ENCODE measurements around the gene DPF3. TPM values are rescaled to one million over a fixed set of nuclear protein-coding genes. Genes with fewer than 3 reads are reported as not detected.

DPF3 gene
- total RNA-seq, 1 donor from 2014 or later: 1.1 TPM

- Mint-ChIP-seq H3K27me3 (ENCODE audit: low read depth) (no peaks in the 10 kb centered on the region), H3K27ac (ENCODE audit: unreplicated experiment) (no peak overlapping the region), H3K36me3 (ENCODE audit: low read depth) (no peaks in the 10 kb centered on the region), H3K4me1 (ENCODE audit: low read depth) (peaks cover 4% of the 10 kb centered on the region), H3K4me3 (ENCODE audit: unreplicated experiment) (no peak overlapping the region), H3K9me3 (ENCODE audit: low read depth) (no peaks in the 10 kb centered on the region)
- TF ChIP-seq CTCF (IDR thresholded peaks at IDR 0.05): no peak
- no peak for DNase-seq (ENCODE audit: low spot score)
These were observed 29.1 kb downstream of the DPF3 start for GRCh38 chr14:72864712-72865365.

- H3K27ac Mint-ChIP-seq (ENCODE audit: unreplicated experiment): no peak overlapping the region
- H3K9me3 Mint-ChIP-seq (ENCODE audit: low read depth): no peaks in the 10 kb centered on the region
- no peak for DNase-seq (ENCODE audit: low spot score)
- peaks cover 4% of the 10 kb centered on the region for H3K4me1 Mint-ChIP-seq (ENCODE audit: low read depth)
- no peak for TF ChIP-seq CTCF (IDR thresholded peaks at IDR 0.05)
- H3K27me3 Mint-ChIP-seq (ENCODE audit: low read depth): no peaks in the 10 kb centered on the region
- H3K36me3 Mint-ChIP-seq (ENCODE audit: low read depth): no peaks in the 10 kb centered on the region
- H3K4me3 Mint-ChIP-seq (ENCODE audit: unreplicated experiment): no peak overlapping the region
These were observed 30.5 kb downstream of the DPF3 start for GRCh38 chr14:72863216-72864006.

GRCh38 chr14:72856530-72857266, 37.2 kb downstream of the DPF3 start:
- no peak overlapping the region for H3K4me3 Mint-ChIP-seq (ENCODE audit: unreplicated experiment)
- no peaks in the 10 kb centered on the region for H3K36me3 Mint-ChIP-seq (ENCODE audit: low read depth)
- peaks cover 8% of the 10 kb centered on the region for H3K4me1 Mint-ChIP-seq (ENCODE audit: low read depth)
- no peaks in the 10 kb centered on the region for H3K27me3 Mint-ChIP-seq (ENCODE audit: low read depth)
- DNase-seq (ENCODE audit: low spot score): no peak
- no peak overlapping the region for H3K27ac Mint-ChIP-seq (ENCODE audit: unreplicated experiment)
- no peaks in the 10 kb centered on the region for H3K9me3 Mint-ChIP-seq (ENCODE audit: low read depth)
- no peak for TF ChIP-seq CTCF (IDR thresholded peaks at IDR 0.05)

- H3K4me3 Mint-ChIP-seq (ENCODE audit: unreplicated experiment): no peak overlapping the region
- H3K27me3 Mint-ChIP-seq (ENCODE audit: low read depth): no peaks in the 10 kb centered on the region
- TF ChIP-seq CTCF (IDR thresholded peaks at IDR 0.05): no peak
- DNase-seq (ENCODE audit: low spot score): no peak
- no peaks in the 10 kb centered on the region for H3K9me3 Mint-ChIP-seq (ENCODE audit: low read depth)
- peaks cover 6% of the 10 kb centered on the region for H3K4me1 Mint-ChIP-seq (ENCODE audit: low read depth)
- no peak overlapping the region for H3K27ac Mint-ChIP-seq (ENCODE audit: unreplicated experiment)
- no peaks in the 10 kb centered on the region for H3K36me3 Mint-ChIP-seq (ENCODE audit: low read depth)
These were observed 38.0 kb downstream of the DPF3 start for GRCh38 chr14:72855913-72856312.

- DNase-seq (ENCODE audit: low spot score): no peak
- Mint-ChIP-seq H3K4me1 (ENCODE audit: low read depth) (peaks cover 4% of the 10 kb centered on the region), H3K9me3 (ENCODE audit: low read depth) (no peaks in the 10 kb centered on the region), H3K27ac (ENCODE audit: unreplicated experiment) (no peak overlapping the region), H3K4me3 (ENCODE audit: unreplicated experiment) (no peak overlapping the region), H3K27me3 (ENCODE audit: low read depth) (no peaks in the 10 kb centered on the region), H3K36me3 (ENCODE audit: low read depth) (no peaks in the 10 kb centered on the region)
- no peak for TF ChIP-seq CTCF (IDR thresholded peaks at IDR 0.05)
These were observed 41.7 kb downstream of the DPF3 start for GRCh38 chr14:72852194-72852593.
